ENCODE results near the gene UGT1A3.
A peak's percentile ranks its signal among the peaks of the same experiment; 100 is the strongest.
"Not testable (repeated sequence)": the region's sequence is repeated elsewhere in the genome, so short reads cannot be mapped to it uniquely, and the experiment has no call there.

UGT1A3 gene

GRCh38 chr2:233693963-233694362 lies 34.9 kb upstream of the UGT1A3 start:
- no peak for DNase-seq (ENCODE audit: low read depth)
- no peak overlapping the region for H3K4me3 ChIP-seq (ENCODE audit: low read length)
- TF ChIP-seq CTCF (IDR thresholded peaks at IDR 0.05; ENCODE audit: insufficient read depth, low read depth, low read length, missing control alignments): no peak

- H3K4me3 ChIP-seq (ENCODE audit: low read length): no peak overlapping the region
- TF ChIP-seq CTCF (IDR thresholded peaks at IDR 0.05; ENCODE audit: insufficient read depth, low read depth, low read length, missing control alignments): no peak
- no peak for DNase-seq (ENCODE audit: low read depth)
Measured at GRCh38 chr2:233698740-233699139, 30.1 kb upstream of the UGT1A3 start.

GRCh38 chr2:233699424-233700027 lies 29.3 kb upstream of the UGT1A3 start:
- TF ChIP-seq CTCF (IDR thresholded peaks at IDR 0.05; ENCODE audit: insufficient read depth, low read depth, low read length, missing control alignments): no peak
- DNase-seq (ENCODE audit: low read depth): no peak
- no peak overlapping the region for H3K4me3 ChIP-seq (ENCODE audit: low read length)

GRCh38 chr2:233700028-233700635 lies 28.7 kb upstream of the UGT1A3 start:
- no peak for TF ChIP-seq CTCF (IDR thresholded peaks at IDR 0.05; ENCODE audit: insufficient read depth, low read depth, low read length, missing control alignments)
- no peak for DNase-seq (ENCODE audit: low read depth)
- H3K4me3 ChIP-seq (ENCODE audit: low read length): no peak overlapping the region

- not testable (repeated sequence) for H3K4me3 ChIP-seq (ENCODE audit: low read length); DNase-seq (ENCODE audit: low read depth)
Measured at GRCh38 chr2:233700842-233701241, 28.0 kb upstream of the UGT1A3 start.

- no peak for DNase-seq (ENCODE audit: low read depth)
- no peak for TF ChIP-seq CTCF (IDR thresholded peaks at IDR 0.05; ENCODE audit: insufficient read depth, low read depth, low read length, missing control alignments)
- no peak overlapping the region for H3K4me3 ChIP-seq (ENCODE audit: low read length)
Measured at GRCh38 chr2:233702238-233702637, 26.6 kb upstream of the UGT1A3 start.

GRCh38 chr2:233705911-233706506 lies 22.8 kb upstream of the UGT1A3 start:
- no peak overlapping the region for H3K4me3 ChIP-seq (ENCODE audit: low read length)
- no peak for TF ChIP-seq CTCF (IDR thresholded peaks at IDR 0.05; ENCODE audit: insufficient read depth, low read depth, low read length, missing control alignments)
- peak; percentile 73 for DNase-seq (ENCODE audit: low read depth)
